Kidney (tissue), 14 donors: ENCODE measurements around the gene SCN1A. TPM values are rescaled to one million over a fixed set of nuclear protein-coding genes. Genes with fewer than 3 reads are reported as not detected.

ENCODE experiments used
- DNase-seq, 5 donors: peaks; one replicate each; pipeline ENCODE4 v3.0.0-alpha.2; 2013 to 2020
- FAIRE-seq: peaks from 2 replicates; lab custom pipeline; 2012; peaks lifted over from hg19 to GRCh38; lab: Jason Lieb, UNC
- H3K27ac ChIP-seq, 2 donors: one replicate each; pipeline ENCODE4 v1.7.0; 2013; ENCODE audit warnings: low read depth in 2 of 2, low read length in 2 of 2, inconsistent platforms in 1 of 2
- H3K27me3 ChIP-seq: one replicate; pipeline ENCODE4 v1.7.1; 2013; ENCODE audit warnings: low read length, inconsistent platforms; ENCODE audit not compliant: control insufficient read depth, insufficient read depth
- H3K36me3 ChIP-seq, 3 donors: one replicate each; pipeline versions ENCODE4 v1.7.0 to v1.7.1; 2013; ENCODE audit warnings: low read length in 3 of 3, control low read depth in 1 of 3, inconsistent platforms in 1 of 3; ENCODE audit not compliant: insufficient read depth in 3 of 3, control insufficient read depth in 2 of 3
- H3K4me1 ChIP-seq, 3 donors: one replicate each; pipeline versions ENCODE4 v1.7.0 to v1.7.1; 2013; ENCODE audit warnings: low read length in 3 of 3, inconsistent platforms in 1 of 3, low read depth in 1 of 3; ENCODE audit not compliant: control insufficient read depth in 2 of 3, insufficient read depth in 2 of 3
- H3K4me3 ChIP-seq, 3 donors: one replicate each; pipeline versions ENCODE4 v1.7.0 to v1.8.1; 2013; ENCODE audit warnings: low read length in 3 of 3, control low read depth in 1 of 3, inconsistent platforms in 1 of 3
- H3K9ac ChIP-seq, 3 donors: one replicate each; pipeline versions ENCODE4 v1.7.0 to v1.7.1; 2013; ENCODE audit warnings: low read length in 3 of 3, control low read depth in 1 of 3, inconsistent platforms in 1 of 3
- H3K9me3 ChIP-seq, 3 donors: one replicate each; pipeline versions ENCODE4 v1.7.0 to v1.7.1; 2013; ENCODE audit warnings: low read length in 3 of 3, control low read depth in 1 of 3, inconsistent platforms in 1 of 3; ENCODE audit not compliant: control insufficient read depth in 2 of 3, insufficient read depth in 1 of 3
- CTCF ChIP-seq: IDR thresholded peaks from 3 replicates; pipeline ENCODE4 v1.5.1; 2012; ENCODE audit warnings: mild to moderate bottlenecking, moderate library complexity, borderline replicate concordance; ENCODE audit not compliant: insufficient read depth; ENCODE audit errors: extremely low read depth
- intact Hi-C: fragments of 100-400 bp; cut with DNase I; formaldehyde crosslinking; loops from one replicate; pipeline ENCODE4 v1.11.1; 2022
- polyA plus RNA-seq: library from polyadenylated mRNA; stranded (reverse); fragments of 350-450 nt; fragmentation: Illumina TruSeq; extraction: RNeasy Lipid Tissue Mini Kit (QIAGEN cat#74804); gene quantifications from one replicate; pipeline ENCODE4 v1.2.3, GENCODE V29; 2014; ENCODE audit warnings: low read depth, low replicate concordance; ENCODE audit not compliant: insufficient read depth
- total RNA-seq: library from RNA; stranded (reverse); fragmentation: NEBNext Ultra II Directional; extraction: Animal tissue kit (Norgen Biotek cat#: 25700); gene quantifications from one replicate; pipeline ENCODE4 v1.2.1, GENCODE V29; 2021
- donor health status: control.
- donor health status: control.
- donor health status: control.
- donor health status: control.
- donor health status: control.
- donor health status: DM: yes; HTN: yes; CAD: no.
- donor health status: Normal renal cell carcinoma (clear cell type).

The SCN1A gene
- total and polyA plus RNA-seq, 2 donors from 2014 or later: not detected

DNA sequence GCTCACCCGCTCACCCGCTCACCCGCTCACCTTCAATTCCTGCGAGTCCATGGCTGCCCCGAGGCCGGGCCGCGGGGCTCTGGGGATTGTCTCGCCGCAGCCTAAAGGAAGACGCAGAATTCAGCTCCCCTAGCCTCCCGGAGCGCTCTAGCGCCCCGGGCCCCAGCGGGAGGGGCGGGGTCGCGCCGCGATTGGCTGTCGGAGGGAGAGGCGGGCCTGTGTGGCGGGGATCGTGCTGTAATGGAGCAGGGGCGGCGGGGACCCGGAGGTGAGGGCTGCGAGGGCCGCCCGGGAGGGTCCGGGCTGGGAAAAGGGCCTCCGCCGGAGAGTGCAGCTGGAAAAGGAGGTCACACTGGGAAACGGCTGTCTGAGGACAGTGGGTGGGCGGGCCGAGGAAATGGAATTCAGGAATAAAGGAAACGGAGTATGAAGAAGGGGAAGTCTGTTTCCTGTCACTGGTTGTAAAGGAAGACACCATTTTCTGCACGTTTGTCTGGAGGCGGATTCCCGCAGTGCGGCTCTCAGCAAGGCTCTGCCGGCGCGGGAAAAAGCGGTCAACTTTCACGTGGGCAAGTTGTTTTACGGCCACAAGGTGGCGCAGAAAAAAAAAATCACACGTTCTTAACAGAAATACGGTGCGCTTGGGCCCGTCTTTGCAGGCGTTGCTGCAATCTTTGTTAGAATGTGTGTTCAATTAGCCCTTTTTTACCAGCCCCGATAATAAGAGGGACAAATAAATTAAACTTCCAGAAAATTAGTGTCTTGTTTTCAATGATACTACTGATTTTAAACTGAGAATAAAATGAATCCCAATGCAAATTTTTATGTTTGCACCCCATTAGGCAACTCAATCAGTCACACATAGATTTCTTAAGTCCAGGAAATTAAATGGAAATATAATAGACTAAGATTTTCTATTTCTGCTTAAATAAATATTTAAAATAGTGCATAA lies 173.9 kb downstream of the SCN1A start, which contains the start of gene TTC21B:
Gene TTC21B (minus strand): TSS at position 122 of the 952 bp plus-strand sequence. CDS start 71 bp downstream, at position 51.
- Histone ChIP-seq H3K4me3 (peak within 1 kb of the TSS; percentile 82 to 93 (median 84)), H3K36me3 (peaks cover 0 to 5% (median 0%) of the 10 kb centered on the region in 3 donors), H3K9ac (peak within 1 kb of the TSS; percentile 50 to 78 (median 53)), H3K27ac (peak within 1 kb of the TSS; percentile 68 to 70), H3K4me1 (peaks cover 0 to 13% (median 7%) of the 10 kb centered on the region in 3 donors), H3K27me3 (no peaks in the 10 kb centered on the region), H3K9me3 (no peaks in the 10 kb centered on the region)
- FAIRE-seq (peak; percentile 68), DNase-seq (peak; percentile 97 to 98 (median 97))
- TF ChIP-seq CTCF: peak; percentile 82
- intact Hi-C loops: no loop called here

- Histone ChIP-seq H3K27ac (peak overlapping the region; percentile 68 to 70), H3K9me3 (no peaks in the 10 kb centered on the region), H3K4me3 (peak overlapping the region; percentile 82 to 93 (median 84)), H3K36me3 (peaks cover 0 to 8% (median 0%) of the 10 kb centered on the region in 3 donors), H3K9ac (peak overlapping the region; percentile 50 to 78 (median 52)), H3K4me1 (peaks cover 0 to 13% (median 7%) of the 10 kb centered on the region in 3 donors), H3K27me3 (no peaks in the 10 kb centered on the region)
- no peak for TF ChIP-seq CTCF
- FAIRE-seq: no peak
- DNase-seq: no peak
- intact Hi-C loops: no loop called here
Measured at GRCh38 chr2:165953306-165953654, 174.5 kb downstream of the SCN1A start.

DNA sequence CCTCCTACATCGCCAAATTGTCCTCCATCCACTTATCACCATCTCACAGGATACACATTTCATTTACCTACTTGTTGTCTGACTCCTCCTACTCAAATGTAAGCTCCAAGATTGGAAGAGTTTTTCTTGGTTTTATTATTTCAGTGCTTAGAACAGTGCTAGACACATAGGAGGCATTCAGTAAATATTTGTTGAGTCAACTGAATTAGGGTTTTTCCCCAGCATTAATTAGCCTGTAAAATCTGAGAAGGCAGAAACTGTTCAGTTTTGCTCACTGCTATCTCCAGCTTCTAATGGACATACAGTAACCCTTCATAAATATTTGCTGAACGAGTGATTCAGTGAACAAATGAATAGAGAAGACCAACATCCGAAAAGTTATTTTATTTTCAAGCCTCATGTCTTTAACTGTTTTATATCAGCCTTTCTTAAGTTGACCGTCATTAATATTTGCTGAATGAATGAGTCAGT lies 175.0 kb downstream of the SCN1A start:
- FAIRE-seq: no peak
- Histone ChIP-seq H3K4me3 (peak overlapping the region; percentile 82 to 93 (median 84)), H3K27me3 (no peaks in the 10 kb centered on the region), H3K9ac (peak overlapping the region; percentile 50 to 78 (median 52)), H3K36me3 (peaks cover 0 to 8% (median 0%) of the 10 kb centered on the region in 3 donors), H3K27ac (no peak overlapping the region), H3K4me1 (peaks cover 0 to 13% (median 7%) of the 10 kb centered on the region in 3 donors), H3K9me3 (no peaks in the 10 kb centered on the region)
- no peak for TF ChIP-seq CTCF
- DNase-seq: peak in 2 of 5 donors; percentile 18 to 48
- intact Hi-C loops: no loop called here
